GM12878 (cell line): ENCODE results near the gene TBX10.

ENCODE experiments used
- CHD1 ChIP-seq: IDR thresholded peaks from 2 replicates; pipeline ENCODE4 v1.6.1; 2012; ENCODE audit warnings: low read depth, low read length, improper control_type of control experiment
- EZH2 ChIP-seq: IDR thresholded peaks from 2 replicates; pipeline ENCODE4 v1.6.1; 2012; ENCODE audit warnings: low read depth, mild to moderate bottlenecking, control low read depth, inconsistent platforms, low read length, borderline replicate concordance; ENCODE audit not compliant: control insufficient read depth
- HDAC2 ChIP-seq: fragments of 200-600 bp; sonication (generic); IDR thresholded peaks from 2 replicates; pipeline ENCODE4 v1.6.1; 2017
- HDAC6 ChIP-seq: fragments of 200-600 bp; sonication (generic); IDR thresholded peaks from one replicate; pipeline ENCODE4 v1.8.0; 2017; ENCODE audit warnings: antibody characterized with exemption; ENCODE audit not compliant: unreplicated experiment
- NFYB ChIP-seq: IDR thresholded peaks from 2 replicates; pipeline ENCODE4 v1.6.1; 2011; ENCODE audit warnings: low read depth, mild to moderate bottlenecking, low read length, improper control_type of control experiment, moderate library complexity; ENCODE audit not compliant: insufficient read depth
- POLR2A ChIP-seq: IDR thresholded peaks from 2 replicates; pipeline ENCODE4 v1.6.1; 2011; ENCODE audit warnings: low read depth, mild to moderate bottlenecking, low read length
- RELA ChIP-seq: fragments of 450-650 bp; IDR thresholded peaks from 2 replicates; pipeline ENCODE4 v1.8.0; 2014; ENCODE audit warnings: borderline replicate concordance; ENCODE audit not compliant: partially characterized antibody
- TARDBP ChIP-seq: IDR thresholded peaks from 2 replicates; pipeline ENCODE4 v1.6.1; 2016; ENCODE audit warnings: borderline replicate concordance
- TF ChIP-seq, protein P1 (sequence below): fragments of 450-650 bp; formaldehyde crosslinking; IDR thresholded peaks from 2 replicates; pipeline ENCODE4 v1.5.0; 2022; ENCODE audit warnings: mild to moderate bottlenecking, missing genetic modification characterization
- TF ChIP-seq, protein P2 (sequence below): fragments of 150-350 bp; IDR thresholded peaks from 2 replicates; pipeline ENCODE4 v1.6.1; 2016; ENCODE audit warnings: low read depth, low read length
- TF ChIP-seq, protein P3 (sequence below): fragments of 450-650 bp; IDR thresholded peaks from 2 replicates; pipeline ENCODE4 v1.6.1; 2017; ENCODE audit warnings: borderline replicate concordance
- TF ChIP-seq, protein P4 (sequence below), 3 experiments: IDR thresholded peaks in 2 of 3; conservative IDR thresholded peaks in 1 of 3; 2 replicates each; pipeline ENCODE4 v1.5.1; 2011; ENCODE audit warnings: low read depth in 3 of 3, low read length in 3 of 3, mild to moderate bottlenecking in 3 of 3, control low read depth in 2 of 3, moderate library complexity in 2 of 3, inconsistent platforms in 1 of 3, mixed read lengths in 1 of 3; ENCODE audit not compliant: control insufficient read depth in 2 of 3, insufficient read depth in 1 of 3; ENCODE audit errors: extremely low read depth in 1 of 3
- TF ChIP-seq, protein P5 (sequence below): IDR thresholded peaks from 2 replicates; pipeline ENCODE4 v1.6.1; 2012; ENCODE audit warnings: low read length, inconsistent platforms

DNA sequence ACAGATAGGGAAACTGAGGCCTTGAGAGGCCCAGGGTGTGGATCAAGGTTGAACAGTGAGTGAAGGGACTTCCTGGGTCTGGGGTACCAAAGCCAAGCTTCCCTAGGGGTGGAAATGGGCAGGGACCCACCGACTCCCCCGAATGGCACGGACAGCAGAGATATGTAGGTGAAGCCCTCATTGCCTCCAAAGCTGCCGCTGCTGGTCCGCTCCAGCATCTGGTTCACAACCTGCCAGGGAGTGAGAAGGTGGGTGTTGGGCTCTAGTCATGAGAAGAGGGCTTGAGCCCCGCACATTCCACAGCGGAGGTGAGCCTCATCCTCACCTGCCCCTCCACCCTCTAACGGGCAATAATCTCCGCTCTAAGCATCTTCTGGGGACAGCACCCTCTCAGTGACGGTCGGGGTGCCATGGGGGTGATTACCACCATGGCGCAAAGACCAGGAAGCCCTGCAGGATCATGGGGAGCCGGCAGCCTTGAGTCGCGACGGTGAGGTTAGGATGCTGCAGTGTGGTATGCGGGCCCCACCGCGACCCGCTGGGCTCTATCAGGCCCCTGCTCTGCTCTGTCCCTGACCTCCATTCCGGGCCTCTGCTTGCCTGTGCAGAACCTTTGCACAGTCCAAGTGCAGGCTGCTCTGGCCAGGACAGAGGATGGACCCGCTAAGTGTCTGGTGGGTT is 24.1 kb upstream of the TBX10 start:
- TF ChIP-seq, protein P1, sequence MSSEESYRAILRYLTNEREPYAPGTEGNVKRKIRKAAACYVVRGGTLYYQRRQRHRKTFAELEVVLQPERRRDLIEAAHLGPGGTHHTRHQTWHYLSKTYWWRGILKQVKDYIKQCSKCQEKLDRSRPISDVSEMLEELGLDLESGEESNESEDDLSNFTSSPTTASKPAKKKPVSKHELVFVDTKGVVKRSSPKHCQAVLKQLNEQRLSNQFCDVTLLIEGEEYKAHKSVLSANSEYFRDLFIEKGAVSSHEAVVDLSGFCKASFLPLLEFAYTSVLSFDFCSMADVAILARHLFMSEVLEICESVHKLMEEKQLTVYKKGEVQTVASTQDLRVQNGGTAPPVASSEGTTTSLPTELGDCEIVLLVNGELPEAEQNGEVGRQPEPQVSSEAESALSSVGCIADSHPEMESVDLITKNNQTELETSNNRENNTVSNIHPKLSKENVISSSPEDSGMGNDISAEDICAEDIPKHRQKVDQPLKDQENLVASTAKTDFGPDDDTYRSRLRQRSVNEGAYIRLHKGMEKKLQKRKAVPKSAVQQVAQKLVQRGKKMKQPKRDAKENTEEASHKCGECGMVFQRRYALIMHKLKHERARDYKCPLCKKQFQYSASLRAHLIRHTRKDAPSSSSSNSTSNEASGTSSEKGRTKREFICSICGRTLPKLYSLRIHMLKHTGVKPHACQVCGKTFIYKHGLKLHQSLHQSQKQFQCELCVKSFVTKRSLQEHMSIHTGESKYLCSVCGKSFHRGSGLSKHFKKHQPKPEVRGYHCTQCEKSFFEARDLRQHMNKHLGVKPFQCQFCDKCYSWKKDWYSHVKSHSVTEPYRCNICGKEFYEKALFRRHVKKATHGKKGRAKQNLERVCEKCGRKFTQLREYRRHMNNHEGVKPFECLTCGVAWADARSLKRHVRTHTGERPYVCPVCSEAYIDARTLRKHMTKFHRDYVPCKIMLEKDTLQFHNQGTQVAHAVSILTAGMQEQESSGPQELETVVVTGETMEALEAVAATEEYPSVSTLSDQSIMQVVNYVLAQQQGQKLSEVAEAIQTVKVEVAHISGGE (CRISPR knock-in tag): no peak
- TF ChIP-seq EZH2 (no peak), CHD1 (no peak), TARDBP (no peak), HDAC6 (no peak), RELA (no peak), HDAC2 (no peak), NFYB (no peak), POLR2A (no peak)
- TF ChIP-seq, protein P2, sequence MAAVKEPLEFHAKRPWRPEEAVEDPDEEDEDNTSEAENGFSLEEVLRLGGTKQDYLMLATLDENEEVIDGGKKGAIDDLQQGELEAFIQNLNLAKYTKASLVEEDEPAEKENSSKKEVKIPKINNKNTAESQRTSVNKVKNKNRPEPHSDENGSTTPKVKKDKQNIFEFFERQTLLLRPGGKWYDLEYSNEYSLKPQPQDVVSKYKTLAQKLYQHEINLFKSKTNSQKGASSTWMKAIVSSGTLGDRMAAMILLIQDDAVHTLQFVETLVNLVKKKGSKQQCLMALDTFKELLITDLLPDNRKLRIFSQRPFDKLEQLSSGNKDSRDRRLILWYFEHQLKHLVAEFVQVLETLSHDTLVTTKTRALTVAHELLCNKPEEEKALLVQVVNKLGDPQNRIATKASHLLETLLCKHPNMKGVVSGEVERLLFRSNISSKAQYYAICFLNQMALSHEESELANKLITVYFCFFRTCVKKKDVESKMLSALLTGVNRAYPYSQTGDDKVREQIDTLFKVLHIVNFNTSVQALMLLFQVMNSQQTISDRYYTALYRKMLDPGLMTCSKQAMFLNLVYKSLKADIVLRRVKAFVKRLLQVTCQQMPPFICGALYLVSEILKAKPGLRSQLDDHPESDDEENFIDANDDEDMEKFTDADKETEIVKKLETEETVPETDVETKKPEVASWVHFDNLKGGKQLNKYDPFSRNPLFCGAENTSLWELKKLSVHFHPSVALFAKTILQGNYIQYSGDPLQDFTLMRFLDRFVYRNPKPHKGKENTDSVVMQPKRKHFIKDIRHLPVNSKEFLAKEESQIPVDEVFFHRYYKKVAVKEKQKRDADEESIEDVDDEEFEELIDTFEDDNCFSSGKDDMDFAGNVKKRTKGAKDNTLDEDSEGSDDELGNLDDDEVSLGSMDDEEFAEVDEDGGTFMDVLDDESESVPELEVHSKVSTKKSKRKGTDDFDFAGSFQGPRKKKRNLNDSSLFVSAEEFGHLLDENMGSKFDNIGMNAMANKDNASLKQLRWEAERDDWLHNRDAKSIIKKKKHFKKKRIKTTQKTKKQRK: no peak
- TF ChIP-seq, protein P3, sequence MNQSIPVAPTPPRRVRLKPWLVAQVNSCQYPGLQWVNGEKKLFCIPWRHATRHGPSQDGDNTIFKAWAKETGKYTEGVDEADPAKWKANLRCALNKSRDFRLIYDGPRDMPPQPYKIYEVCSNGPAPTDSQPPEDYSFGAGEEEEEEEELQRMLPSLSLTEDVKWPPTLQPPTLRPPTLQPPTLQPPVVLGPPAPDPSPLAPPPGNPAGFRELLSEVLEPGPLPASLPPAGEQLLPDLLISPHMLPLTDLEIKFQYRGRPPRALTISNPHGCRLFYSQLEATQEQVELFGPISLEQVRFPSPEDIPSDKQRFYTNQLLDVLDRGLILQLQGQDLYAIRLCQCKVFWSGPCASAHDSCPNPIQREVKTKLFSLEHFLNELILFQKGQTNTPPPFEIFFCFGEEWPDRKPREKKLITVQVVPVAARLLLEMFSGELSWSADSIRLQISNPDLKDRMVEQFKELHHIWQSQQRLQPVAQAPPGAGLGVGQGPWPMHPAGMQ: no peak
- TF ChIP-seq, protein P4, sequence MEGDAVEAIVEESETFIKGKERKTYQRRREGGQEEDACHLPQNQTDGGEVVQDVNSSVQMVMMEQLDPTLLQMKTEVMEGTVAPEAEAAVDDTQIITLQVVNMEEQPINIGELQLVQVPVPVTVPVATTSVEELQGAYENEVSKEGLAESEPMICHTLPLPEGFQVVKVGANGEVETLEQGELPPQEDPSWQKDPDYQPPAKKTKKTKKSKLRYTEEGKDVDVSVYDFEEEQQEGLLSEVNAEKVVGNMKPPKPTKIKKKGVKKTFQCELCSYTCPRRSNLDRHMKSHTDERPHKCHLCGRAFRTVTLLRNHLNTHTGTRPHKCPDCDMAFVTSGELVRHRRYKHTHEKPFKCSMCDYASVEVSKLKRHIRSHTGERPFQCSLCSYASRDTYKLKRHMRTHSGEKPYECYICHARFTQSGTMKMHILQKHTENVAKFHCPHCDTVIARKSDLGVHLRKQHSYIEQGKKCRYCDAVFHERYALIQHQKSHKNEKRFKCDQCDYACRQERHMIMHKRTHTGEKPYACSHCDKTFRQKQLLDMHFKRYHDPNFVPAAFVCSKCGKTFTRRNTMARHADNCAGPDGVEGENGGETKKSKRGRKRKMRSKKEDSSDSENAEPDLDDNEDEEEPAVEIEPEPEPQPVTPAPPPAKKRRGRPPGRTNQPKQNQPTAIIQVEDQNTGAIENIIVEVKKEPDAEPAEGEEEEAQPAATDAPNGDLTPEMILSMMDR (IDR thresholded peaks at IDR 0.05 in 2 of 3, conservative IDR thresholded peaks at IDR 0.05 in 1 of 3; ENCODE audit: control insufficient read depth in 2 of 3, extremely low read depth in 1 of 3, insufficient read depth in 1 of 3, low read depth in 3 of 3, low read length in 3 of 3): no peak
- TF ChIP-seq, protein P5, sequence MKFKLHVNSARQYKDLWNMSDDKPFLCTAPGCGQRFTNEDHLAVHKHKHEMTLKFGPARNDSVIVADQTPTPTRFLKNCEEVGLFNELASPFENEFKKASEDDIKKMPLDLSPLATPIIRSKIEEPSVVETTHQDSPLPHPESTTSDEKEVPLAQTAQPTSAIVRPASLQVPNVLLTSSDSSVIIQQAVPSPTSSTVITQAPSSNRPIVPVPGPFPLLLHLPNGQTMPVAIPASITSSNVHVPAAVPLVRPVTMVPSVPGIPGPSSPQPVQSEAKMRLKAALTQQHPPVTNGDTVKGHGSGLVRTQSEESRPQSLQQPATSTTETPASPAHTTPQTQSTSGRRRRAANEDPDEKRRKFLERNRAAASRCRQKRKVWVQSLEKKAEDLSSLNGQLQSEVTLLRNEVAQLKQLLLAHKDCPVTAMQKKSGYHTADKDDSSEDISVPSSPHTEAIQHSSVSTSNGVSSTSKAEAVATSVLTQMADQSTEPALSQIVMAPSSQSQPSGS: no peak
